IPS-11a (cell line): ENCODE measurements around the gene OR2D2.
"Not testable (repeated sequence)": the region's sequence is repeated elsewhere in the genome, so short reads cannot be mapped to it uniquely, and the experiment has no call there.

Source experiments
- H3K4me3 ChIP-seq: one replicate; pipeline ENCODE4 v1.5.1; 2013; ENCODE audit warnings: low read depth, low read length, control low read depth

OR2D2 gene

GRCh38 chr11:6887711-6888110 is 4.6 kb downstream of the OR2D2 start:
- H3K4me3 ChIP-seq = not testable (repeated sequence)

- H3K4me3 ChIP-seq = no peak overlapping the region
These were observed 9.5 kb downstream of the OR2D2 start for GRCh38 chr11:6882751-6883150.

DNA sequence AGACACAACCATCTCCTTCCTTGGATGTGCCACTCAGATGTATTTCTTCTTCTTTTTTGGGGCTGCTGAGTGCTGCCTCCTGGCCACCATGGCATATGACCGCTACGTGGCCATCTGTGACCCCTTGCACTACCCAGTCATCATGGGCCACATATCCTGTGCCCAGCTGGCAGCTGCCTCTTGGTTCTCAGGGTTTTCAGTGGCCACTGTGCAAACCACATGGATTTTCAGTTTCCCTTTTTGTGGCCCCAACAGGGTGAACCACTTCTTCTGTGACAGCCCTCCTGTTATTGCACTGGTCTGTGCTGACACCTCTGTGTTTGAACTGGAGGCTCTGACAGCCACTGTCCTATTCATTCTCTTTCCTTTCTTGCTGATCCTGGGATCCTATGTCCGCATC is 15.4 kb downstream of the OR2D2 start:
- no peak overlapping the region for H3K4me3 ChIP-seq

GRCh38 chr11:6876325-6876724 is 16.0 kb downstream of the OR2D2 start, which contains the start of gene OR10A4:
OR10A4 (plus strand) TSS chr11:6876625; CDS start chr11:6876648, 23 bp downstream.
- no peak within 1 kb of the TSS for H3K4me3 ChIP-seq

GRCh38 chr11:6875761-6876160 is 16.5 kb downstream of the OR2D2 start:
- no peak overlapping the region for H3K4me3 ChIP-seq

- H3K4me3 ChIP-seq = no peak overlapping the region
These were observed 21.0 kb downstream of the OR2D2 start for GRCh38 chr11:6871278-6871677.

DNA sequence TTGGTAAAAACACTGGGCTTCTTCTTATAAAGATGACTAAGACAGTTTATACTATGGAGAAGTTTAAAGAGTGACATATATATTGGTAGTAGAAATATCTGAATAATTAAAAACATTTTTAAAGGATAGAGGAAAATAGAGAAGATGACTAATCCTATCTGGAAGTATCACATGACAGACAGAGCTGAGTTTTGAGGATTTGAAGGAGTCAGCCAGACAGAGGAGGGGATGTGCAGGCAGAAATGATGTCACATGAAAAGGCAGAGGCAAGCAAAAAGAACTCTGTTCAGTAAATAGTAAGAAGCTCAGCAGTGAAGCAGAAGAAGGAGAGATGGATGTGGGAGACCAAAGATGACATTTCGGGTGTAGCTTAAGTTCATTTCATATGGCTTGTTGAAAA is 27.9 kb downstream of the OR2D2 start:
- no peak overlapping the region for H3K4me3 ChIP-seq

GRCh38 chr11:6862961-6863360 is 29.3 kb downstream of the OR2D2 start, which contains the start of gene OR10A2:
OR10A2 (plus strand) TSS chr11:6863057; CDS start chr11:6869755, 6,698 bp downstream.
- no peak within 1 kb of the TSS for H3K4me3 ChIP-seq

DNA sequence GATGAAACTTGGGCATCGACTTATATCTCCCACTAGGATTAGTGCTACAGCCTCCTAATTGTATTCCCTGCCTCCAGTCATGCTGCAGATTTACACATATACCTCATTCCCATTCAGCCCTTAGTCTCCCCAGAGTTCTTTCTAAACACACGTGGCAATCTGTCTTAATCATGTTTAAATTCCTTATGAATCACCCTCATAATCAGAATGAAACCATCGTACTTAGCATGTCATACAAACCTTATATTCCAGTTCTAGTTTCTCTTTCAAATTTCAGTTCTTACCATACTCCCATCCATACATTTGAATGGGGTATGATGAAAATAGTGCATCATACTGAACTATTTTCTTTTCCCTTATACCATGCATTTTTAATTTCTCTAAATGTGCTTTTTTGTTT is 35.4 kb downstream of the OR2D2 start:
- H3K4me3 ChIP-seq = no peak overlapping the region

GRCh38 chr11:6855971-6856541 is 36.2 kb downstream of the OR2D2 start:
- H3K4me3 ChIP-seq = no peak overlapping the region

DNA sequence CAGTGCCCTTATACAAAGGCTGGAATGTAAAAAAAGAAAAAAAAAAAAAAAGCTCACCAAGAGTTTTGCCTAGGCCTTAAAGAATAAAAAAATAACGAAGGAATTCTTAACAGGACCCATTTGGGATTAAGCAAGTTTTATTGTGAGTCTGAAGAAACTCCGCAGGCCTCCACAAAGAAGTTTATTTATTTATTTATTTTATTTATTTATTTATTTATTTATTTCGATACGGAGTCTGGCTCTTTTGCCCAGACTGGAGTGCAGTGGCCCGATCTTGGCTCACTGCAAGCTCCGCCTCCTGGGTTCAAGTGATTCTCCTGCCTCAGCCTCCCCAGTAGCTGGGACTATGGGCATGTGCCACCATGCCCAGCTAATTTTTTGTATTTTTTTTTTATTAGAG is 37.5 kb downstream of the OR2D2 start:
- H3K4me3 ChIP-seq = not testable (repeated sequence)

DNA sequence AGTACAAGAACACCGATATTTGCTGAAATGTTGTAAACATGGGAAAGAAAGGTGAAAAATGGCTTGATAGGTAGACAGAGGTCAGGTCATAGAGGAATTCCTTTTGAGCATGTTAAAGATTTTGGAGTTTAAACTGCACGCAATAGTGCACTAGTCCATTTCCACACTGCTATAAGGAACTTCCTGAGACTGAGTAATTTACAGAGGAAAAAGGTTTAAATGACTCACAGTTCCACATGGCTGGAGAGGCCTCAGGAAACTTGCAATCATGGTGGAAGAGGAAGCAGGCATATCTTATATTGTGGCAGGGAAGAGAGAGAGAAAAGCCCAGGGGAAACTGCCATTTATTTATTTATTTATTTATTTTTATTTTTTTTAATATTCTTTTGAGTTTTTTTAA is 41.8 kb downstream of the OR2D2 start:
- no peak overlapping the region for H3K4me3 ChIP-seq

- no peak within 1 kb of the TSS for H3K4me3 ChIP-seq
These were observed 46.9 kb downstream of the OR2D2 start, which contains the start of gene OR10A5 for GRCh38 chr11:6845383-6845782. OR10A5 (plus strand) TSS chr11:6845683; CDS start chr11:6845683, 0 bp downstream.

- H3K4me3 ChIP-seq = no peak overlapping the region
These were observed 47.9 kb downstream of the OR2D2 start for GRCh38 chr11:6844356-6844755.

DNA sequence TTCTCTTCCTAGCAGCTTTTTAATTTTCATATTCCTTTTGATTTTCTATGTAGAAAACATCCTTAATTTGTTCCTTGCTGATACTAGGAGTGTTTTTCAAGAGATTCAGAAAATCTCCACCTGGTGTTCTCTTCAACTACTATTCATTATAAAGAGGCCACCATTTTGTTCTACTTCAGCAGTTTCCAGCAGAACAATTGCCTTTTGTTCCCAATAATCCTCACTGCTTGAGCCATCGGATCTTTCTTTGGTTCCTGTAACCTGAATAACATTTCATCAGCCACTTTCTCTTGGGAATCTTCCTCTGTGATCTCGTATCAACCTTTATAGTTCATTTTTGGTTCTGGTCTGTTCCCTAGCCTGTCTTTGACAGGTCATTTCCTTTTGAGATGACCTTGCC is 48.6 kb downstream of the OR2D2 start:
- no peak overlapping the region for H3K4me3 ChIP-seq

DNA sequence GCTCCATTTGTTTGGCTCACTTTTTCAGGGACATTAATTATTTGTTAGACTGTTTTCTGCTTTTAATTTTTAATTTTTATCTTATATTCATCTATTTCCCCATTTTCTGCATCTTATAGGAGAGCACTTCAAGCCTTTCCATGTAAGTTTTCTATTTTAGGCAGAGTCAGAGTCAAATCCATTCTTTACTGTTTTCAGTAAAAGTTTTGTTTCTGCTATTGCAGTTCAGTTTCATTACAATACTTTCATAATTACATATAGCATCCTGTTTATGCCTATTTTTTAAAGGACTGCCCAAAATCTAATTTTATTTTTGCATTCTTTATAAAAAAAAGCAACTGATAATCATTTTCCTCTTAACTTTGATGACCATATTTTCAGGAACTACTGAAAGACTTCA is 50.6 kb downstream of the OR2D2 start:
- H3K4me3 ChIP-seq = no peak overlapping the region
